ENCODE data around the gene POU1F1.
"Not testable (repeated sequence)": the region's sequence is repeated elsewhere in the genome, so short reads cannot be mapped to it uniquely, and the experiment has no call there.

The POU1F1 gene

GRCh38 chr3:87248831-87249230 is 27.6 kb downstream of the POU1F1 start:
- DNase-seq = no peak

- DNase-seq = not testable (repeated sequence)
These were observed 28.2 kb downstream of the POU1F1 start for GRCh38 chr3:87248231-87248630.

- DNase-seq = no peak
These were observed 29.0 kb downstream of the POU1F1 start for GRCh38 chr3:87247430-87247773.

GRCh38 chr3:87246662-87247429 is 29.5 kb downstream of the POU1F1 start:
- DNase-seq = no peak

- DNase-seq = no peak
These were observed 40.3 kb downstream of the POU1F1 start for GRCh38 chr3:87236093-87236492.

- DNase-seq = no peak
These were observed 42.6 kb downstream of the POU1F1 start for GRCh38 chr3:87233805-87234204.

GRCh38 chr3:87229113-87229512 is 47.3 kb downstream of the POU1F1 start:
- no peak for DNase-seq

GRCh38 chr3:87228316-87228715 is 48.1 kb downstream of the POU1F1 start:
- DNase-seq = no peak

GRCh38 chr3:87227835-87228144 is 48.6 kb downstream of the POU1F1 start:
- no peak for DNase-seq

GRCh38 chr3:87227104-87227834 is 49.1 kb downstream of the POU1F1 start, which contains the start of gene CHMP2B:
TSS of gene CHMP2B (plus strand) at chr3:87227309. CDS start at chr3:87227523, 214 bp downstream.
- DNase-seq = peak; percentile 93

- DNase-seq = no peak
These were observed 50.7 kb downstream of the POU1F1 start for GRCh38 chr3:87225659-87226058.

- no peak for DNase-seq
These were observed 56.8 kb downstream of the POU1F1 start for GRCh38 chr3:87219611-87220010.

GRCh38 chr3:87218560-87218959 is 57.8 kb downstream of the POU1F1 start:
- DNase-seq = no peak

Data from CD4-positive, alpha-beta T cell treated with Interleukin-15 for 1 hour (primary cell).